Right cardiac atrium (tissue), 5 donors: Measurements from ENCODE around the gene LAMC1. TPM values are rescaled to one million over a fixed set of nuclear protein-coding genes. Genes with fewer than 3 reads are reported as not detected.
"Not testable (repeated sequence)": the region's sequence is repeated elsewhere in the genome, so short reads cannot be mapped to it uniquely, and the experiment has no call there.

Experiments
- ATAC-seq, 2 donors: fragments of 200-7000 bp; cut with Tn5 transposase; one replicate each; pipeline versions ENCODE4 v1.8.0 to v1.9.1; 2020; ENCODE audit warnings: moderate library complexity in 2 of 2, mild to moderate bottlenecking in 1 of 2
- DNase-seq, 3 donors: peaks; one replicate each; pipeline ENCODE4 v3.0.0-alpha.2; 2020
- H3K27ac ChIP-seq: one replicate; pipeline ENCODE4 v1.5.1; 2013; ENCODE audit warnings: mild to moderate bottlenecking, low read length, control low read depth, moderate library complexity
- H3K27me3 ChIP-seq: one replicate; pipeline ENCODE4 v1.6.1; 2013; ENCODE audit not compliant: control insufficient read depth, insufficient read depth
- H3K4me1 ChIP-seq: one replicate; pipeline ENCODE4 v1.6.1; 2013; ENCODE audit warnings: low read length; ENCODE audit not compliant: control insufficient read depth, insufficient read depth
- H3K4me3 ChIP-seq: one replicate; pipeline ENCODE4 v1.5.1; 2013; ENCODE audit warnings: low read length, control low read depth
- H3K9me3 ChIP-seq: one replicate; pipeline ENCODE4 v1.6.1; 2013; ENCODE audit warnings: low read length; ENCODE audit not compliant: control insufficient read depth
- WGBS: extraction: QIAGEN DNeasy Blood & Tissue Kit; methylation state at CpG from one replicate; pipeline ENCODE4 v1.1.7; 2013; 5-methylcytosine and 5-hydroxymethylcytosine counted together
- intact Hi-C, 4 donors: fragments of 100-400 bp; cut with DNase I; formaldehyde crosslinking; loops; one replicate each; pipeline versions ENCODE4 v1.11.0 to v1.14.0; 2022 to 2023
- polyA plus RNA-seq: library from polyadenylated mRNA; stranded (reverse); fragments of 200-250 nt; gene quantifications from one replicate; pipeline ENCODE4 v1.2.3, GENCODE V29; 2013
- total RNA-seq, 4 donors: library from RNA; stranded (reverse); fragmentation: NEBNext Ultra II Directional; extraction: Animal tissue kit (Norgen Biotek cat#: 25700); gene quantifications; one replicate each; pipeline ENCODE4 v1.2.1, GENCODE V29; 2021
- donor health status: healthy with polysubstance abuse.
- donor health status: DM: no; HTN: yes; CAD: no.
- donor health status: DM: no; HTN: no; CAD: no.
- donor health status: DM: no; HTN: yes; CAD: no; lungs with severe emphysema.
- donor health status: DM: yes; HTN: yes; CAD: no.

Gene LAMC1
- total and polyA plus RNA-seq, 5 donors: 40.3 to 130 (median 95.2) TPM

DNA sequence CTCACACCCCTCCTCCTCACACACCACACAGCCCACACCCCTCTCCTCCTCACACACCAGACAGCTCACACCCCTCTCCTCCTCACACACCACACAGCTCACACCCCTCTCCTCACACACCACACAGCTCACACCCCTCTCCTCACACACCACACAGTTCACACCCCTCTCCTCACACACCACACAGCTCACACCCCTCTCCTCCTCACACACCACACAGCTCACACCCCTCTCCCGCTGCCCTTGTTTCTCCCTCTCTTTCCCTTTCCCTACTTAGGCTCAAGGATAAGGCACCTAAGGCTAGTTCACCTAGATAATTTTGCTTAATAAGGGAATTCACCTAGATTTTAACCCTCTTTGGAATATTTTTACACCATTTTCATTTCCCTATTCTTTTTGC lies 126.8 kb downstream of the LAMC1 start:
- intact Hi-C loops, H3K27me3 ChIP-seq: not testable (repeated sequence)

GRCh38 chr1:183150445-183150844 lies 127.2 kb downstream of the LAMC1 start:
- DNase-seq (no peak), ATAC-seq (no peak)
- Histone ChIP-seq H3K27me3 (no peaks in the 10 kb centered on the region), H3K4me3 (no peak overlapping the region), H3K4me1 (peaks cover 3% of the 10 kb centered on the region), H3K27ac (no peak overlapping the region), H3K9me3 (no peaks in the 10 kb centered on the region)
- intact Hi-C loops: no loop called here

More for the DNA sequence above, 126.8 kb downstream of the LAMC1 start:
- H3K27ac ChIP-seq, ATAC-seq, DNase-seq, H3K9me3 ChIP-seq, H3K4me3 ChIP-seq, H3K4me1 ChIP-seq: not testable (repeated sequence)
- WGBS: 94% methylated on average over 1 of the region's 1 CpG

GRCh38 chr1:183152180-183152579 lies 129.0 kb downstream of the LAMC1 start:
- Histone ChIP-seq H3K4me1 (peaks cover 3% of the 10 kb centered on the region), H3K27me3 (no peaks in the 10 kb centered on the region), H3K4me3 (no peak overlapping the region), H3K9me3 (no peaks in the 10 kb centered on the region), H3K27ac (no peak overlapping the region)
- WGBS: 94% methylated on average over 7 of the region's 7 CpGs
- ATAC-seq (no peak), DNase-seq (no peak)
- intact Hi-C loops: no loop called here

DNA sequence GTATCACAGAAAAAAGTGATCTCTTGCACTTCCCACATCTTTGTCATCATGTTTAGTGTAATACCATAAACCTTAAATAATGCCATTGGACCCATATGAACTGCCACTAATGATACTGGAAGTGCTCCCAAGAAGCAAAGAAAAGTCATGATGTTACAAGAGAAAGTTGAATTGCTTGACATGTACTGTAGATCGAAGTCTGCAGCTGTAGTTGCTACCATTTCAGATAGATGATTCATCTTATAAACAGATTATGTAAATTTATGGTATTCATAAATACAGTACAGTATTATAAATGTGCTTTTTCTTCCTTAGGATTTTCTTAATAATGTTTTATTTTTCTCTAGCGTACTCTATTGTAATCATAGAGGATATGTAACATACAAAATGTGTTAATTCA lies 132.7 kb downstream of the LAMC1 start:
- ATAC-seq: no peak
- Histone ChIP-seq H3K4me1 (no peaks in the 10 kb centered on the region), H3K4me3 (no peak overlapping the region), H3K27me3 (no peaks in the 10 kb centered on the region), H3K27ac (no peak overlapping the region), H3K9me3 (no peaks in the 10 kb centered on the region)
- no peak for DNase-seq
- intact Hi-C loops: no loop called here
- 85% methylated on average over 2 of the region's 2 CpGs for WGBS

GRCh38 chr1:183159960-183160359 lies 136.7 kb downstream of the LAMC1 start:
- ATAC-seq (peak in 1 of 2 donors; percentile 60), DNase-seq (peak in 1 of 3 donors; percentile 51)
- WGBS: 92% methylated on average over 9 of the region's 9 CpGs
- H3K4me3 ChIP-seq: no peak overlapping the region
- intact Hi-C loops: no loop called here
- no peaks in the 10 kb centered on the region for H3K27me3 ChIP-seq
- no peaks in the 10 kb centered on the region for H3K9me3 ChIP-seq
- no peak overlapping the region for H3K27ac ChIP-seq
- no peaks in the 10 kb centered on the region for H3K4me1 ChIP-seq

- H3K4me3 ChIP-seq: no peak overlapping the region
- no peaks in the 10 kb centered on the region for H3K27me3 ChIP-seq
- H3K9me3 ChIP-seq: no peaks in the 10 kb centered on the region
- no peaks in the 10 kb centered on the region for H3K4me1 ChIP-seq
- 76% methylated on average over 3 of the region's 3 CpGs for WGBS
- no peak overlapping the region for H3K27ac ChIP-seq
- DNase-seq (no peak), ATAC-seq (no peak)
- intact Hi-C loops: no loop called here
Observed at GRCh38 chr1:183161391-183161790, 138.2 kb downstream of the LAMC1 start.

- WGBS: 93% methylated on average over 3 of the region's 3 CpGs
- Histone ChIP-seq H3K4me1 (no peaks in the 10 kb centered on the region), H3K27me3 (no peaks in the 10 kb centered on the region), H3K27ac (no peak overlapping the region), H3K9me3 (no peaks in the 10 kb centered on the region), H3K4me3 (no peak overlapping the region)
- intact Hi-C loops: no loop called here
- DNase-seq (no peak), ATAC-seq (no peak)
Observed at GRCh38 chr1:183163316-183163715, 140.1 kb downstream of the LAMC1 start.

- WGBS: 85% methylated on average over 1 of the region's 1 CpG
- no peaks in the 10 kb centered on the region for H3K9me3 ChIP-seq
Observed at GRCh38 chr1:183164340-183164739, 141.1 kb downstream of the LAMC1 start.

GRCh38 chr1:183164963-183165362 lies 141.7 kb downstream of the LAMC1 start:
- Histone ChIP-seq H3K27me3 (no peaks in the 10 kb centered on the region), H3K9me3 (no peaks in the 10 kb centered on the region), H3K27ac (no peak overlapping the region), H3K4me1 (no peaks in the 10 kb centered on the region), H3K4me3 (no peak overlapping the region)
- intact Hi-C loops: no loop called here
- 98% methylated on average over 4 of the region's 4 CpGs for WGBS
- DNase-seq (no peak), ATAC-seq (no peak)

More at GRCh38 chr1:183164340-183164739, 141.1 kb downstream of the LAMC1 start:
- ATAC-seq: no peak
- no peaks in the 10 kb centered on the region for H3K4me1 ChIP-seq
- no peak overlapping the region for H3K4me3 ChIP-seq
- H3K27me3 ChIP-seq: no peaks in the 10 kb centered on the region
- H3K27ac ChIP-seq: no peak overlapping the region
- intact Hi-C loops: no loop called here
- DNase-seq: no peak

- ATAC-seq: no peak
- 97% methylated on average over 2 of the region's 2 CpGs for WGBS
- no peaks in the 10 kb centered on the region for H3K4me1 ChIP-seq
- H3K4me3 ChIP-seq: no peak overlapping the region
- no peak overlapping the region for H3K27ac ChIP-seq
- no peak for DNase-seq
- no peaks in the 10 kb centered on the region for H3K27me3 ChIP-seq
- intact Hi-C loops: no loop called here
- H3K9me3 ChIP-seq: no peaks in the 10 kb centered on the region
Observed at GRCh38 chr1:183165456-183165855, 142.2 kb downstream of the LAMC1 start.

GRCh38 chr1:183166454-183166853 lies 143.2 kb downstream of the LAMC1 start:
- Histone ChIP-seq H3K27me3 (no peaks in the 10 kb centered on the region), H3K27ac (no peak overlapping the region), H3K4me1 (no peaks in the 10 kb centered on the region), H3K9me3 (no peaks in the 10 kb centered on the region), H3K4me3 (no peak overlapping the region)
- WGBS: 100% methylated on average over 2 of the region's 2 CpGs
- ATAC-seq (no peak), DNase-seq (no peak)
- intact Hi-C loops: no loop called here

DNA sequence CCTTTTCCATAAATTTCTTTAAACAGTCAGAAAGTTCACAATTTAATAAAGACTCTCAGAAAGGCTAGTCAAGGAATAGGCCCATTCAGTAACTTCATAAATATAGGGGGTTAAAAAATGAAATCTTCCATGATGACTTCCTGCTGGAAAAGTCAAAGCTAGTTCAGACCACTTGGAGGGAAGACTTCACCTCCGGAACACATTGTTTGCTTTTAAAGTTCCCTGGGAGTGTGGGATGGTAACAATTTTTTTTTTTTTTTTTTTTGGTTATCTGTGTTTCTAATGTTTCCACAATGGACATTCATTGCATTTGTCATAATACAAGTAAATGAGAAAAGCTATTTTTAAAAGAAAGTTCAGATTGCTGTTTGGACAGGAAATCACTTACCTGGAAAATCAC lies 144.5 kb downstream of the LAMC1 start:
- DNase-seq (no peak), ATAC-seq (no peak)
- Histone ChIP-seq H3K27me3 (no peaks in the 10 kb centered on the region), H3K4me1 (no peaks in the 10 kb centered on the region), H3K4me3 (no peak overlapping the region), H3K27ac (no peak overlapping the region), H3K9me3 (no peaks in the 10 kb centered on the region)
- 59% methylated on average over 1 of the region's 1 CpG for WGBS
- intact Hi-C loops: no loop called here
